ENCODE measurements around the gene VIM. TPM values are rescaled to one million over a fixed set of nuclear protein-coding genes. Genes with fewer than 3 reads are reported as not detected.

Gene VIM
- total RNA-seq, 1 experiment from 2014 or later: 7.2 TPM

GRCh38 chr10:17216217-17216900 is 11.7 kb upstream of the VIM start:
- H3K4me1 ChIP-seq (ENCODE audit: control insufficient read depth in 1 of 2, insufficient read depth in 2 of 2, low read length in 2 of 2): peaks cover 24 to 35% of the 10 kb centered on the region in 2 experiments
- H3K27ac ChIP-seq (ENCODE audit: low read depth, low read length): peak overlapping the region; percentile 46
- H3K4me3 ChIP-seq (replicated peaks in 1 of 2; ENCODE audit: low read depth in 1 of 2, low read length in 2 of 2): no peak overlapping the region
- H3K4me2 ChIP-seq (ENCODE audit: low read length): peak overlapping the region; percentile 51
- H3K9ac ChIP-seq (ENCODE audit: low read length): peak overlapping the region; percentile 17
- ChIA-PET POLR2A (interaction anchor here (1.2 kb wide), 1 partner anchor 15 kb away, joined by 3 read pairs; the partner anchor contains the start of gene TRDMT1), CTCF (interaction anchor here (1.2 to 1.3 kb wide), 2 partner anchors 14 kb away, joined by 4 to 7 read pairs; no protein-coding TSS in a partner anchor), RAD21 (ENCODE audit: low non-redundant PET in 1 of 2, low total read pairs in 2 of 2, uncharacterized antibody in 2 of 2, unreplicated experiment in 2 of 2) (interaction anchor here in 1 of 2 experiments (1.2 kb wide), 1 partner anchor 14 kb away, joined by 3 read pairs; no protein-coding TSS in a partner anchor)
- no peaks in the 10 kb centered on the region for H3K9me3 ChIP-seq (ENCODE audit: control insufficient read depth in 1 of 2, insufficient read depth in 1 of 2, low read depth in 1 of 2, low read length in 2 of 2)
- DNase-seq (ENCODE audit: low read depth, low spot score) (peak; percentile 93), ATAC-seq (peak; percentile 86)
- BruUV-seq (replicated peaks): no TSS peak
- H4K20me1 ChIP-seq (ENCODE audit: insufficient read depth): no peaks in the 10 kb centered on the region
- H3K27me3 ChIP-seq (ENCODE audit: insufficient read depth, low read length): no peaks in the 10 kb centered on the region
- H2AFZ ChIP-seq (ENCODE audit: low read depth, low read length, poor library complexity, severe bottlenecking): peak overlapping the region; percentile 95
- no peaks in the 10 kb centered on the region for H3K36me3 ChIP-seq (ENCODE audit: control insufficient read depth in 1 of 2, insufficient read depth in 2 of 2, low read length in 2 of 2)
- intact Hi-C loops (cut with micrococcal nuclease): no loop called here
- no peaks in the 10 kb centered on the region for H3K9me2 ChIP-seq (ENCODE audit: insufficient read depth)
- H3K79me2 ChIP-seq (ENCODE audit: insufficient read depth, low read length): no peaks in the 10 kb centered on the region
- TF ChIP-seq JUND (IDR thresholded peaks at IDR 0.05) (peak; percentile 88), ATF3 (IDR thresholded peaks at IDR 0.05) (no peak), ELF1 (IDR thresholded peaks at IDR 0.05; ENCODE audit: borderline replicate concordance, low read depth) (no peak), CEBPB (IDR thresholded peaks at IDR 0.05; ENCODE audit: low read depth) (peak; percentile 77), POLR2A (IDR thresholded peaks at IDR 0.05; ENCODE audit: borderline replicate concordance, extremely low read depth, insufficient read depth, insufficient read length) (no peak), EZH2phosphoT487 (IDR thresholded peaks at IDR 0.05; ENCODE audit: borderline replicate concordance) (no peak), POLR2AphosphoS5 (IDR thresholded peaks at IDR 0.05; ENCODE audit: low read depth, low read length) (peak; percentile 43; the same call in 1 of the 2 replicates), TCF7L2 (IDR thresholded peaks at IDR 0.05; ENCODE audit: borderline replicate concordance, extremely low read depth, insufficient read depth, insufficient read length) (peak; percentile 78), ZFX (IDR thresholded peaks at IDR 0.05) (0 out of 2 replicates have a peak, but pooled peaks have one; percentile 8), ZBTB33 (IDR thresholded peaks at IDR 0.05; ENCODE audit: extremely low read depth, insufficient replicate concordance, low read length) (no peak), YY1 (IDR thresholded peaks at IDR 0.05; ENCODE audit: extremely low read depth, insufficient replicate concordance, low read depth, low read length) (no peak), SRF (IDR thresholded peaks at IDR 0.05; ENCODE audit: low read depth) (no peak; the same call in 1 of the 2 replicates), RAD21 (IDR thresholded peaks at IDR 0.05; ENCODE audit: low read depth) (peak; percentile 16; the same call in 1 of the 2 replicates), FOSL1 (IDR thresholded peaks at IDR 0.05; ENCODE audit: low read depth) (peak; percentile 84), EGR1 (IDR thresholded peaks at IDR 0.05; ENCODE audit: low read depth) (no peak)
- TF ChIP-seq, protein P1, sequence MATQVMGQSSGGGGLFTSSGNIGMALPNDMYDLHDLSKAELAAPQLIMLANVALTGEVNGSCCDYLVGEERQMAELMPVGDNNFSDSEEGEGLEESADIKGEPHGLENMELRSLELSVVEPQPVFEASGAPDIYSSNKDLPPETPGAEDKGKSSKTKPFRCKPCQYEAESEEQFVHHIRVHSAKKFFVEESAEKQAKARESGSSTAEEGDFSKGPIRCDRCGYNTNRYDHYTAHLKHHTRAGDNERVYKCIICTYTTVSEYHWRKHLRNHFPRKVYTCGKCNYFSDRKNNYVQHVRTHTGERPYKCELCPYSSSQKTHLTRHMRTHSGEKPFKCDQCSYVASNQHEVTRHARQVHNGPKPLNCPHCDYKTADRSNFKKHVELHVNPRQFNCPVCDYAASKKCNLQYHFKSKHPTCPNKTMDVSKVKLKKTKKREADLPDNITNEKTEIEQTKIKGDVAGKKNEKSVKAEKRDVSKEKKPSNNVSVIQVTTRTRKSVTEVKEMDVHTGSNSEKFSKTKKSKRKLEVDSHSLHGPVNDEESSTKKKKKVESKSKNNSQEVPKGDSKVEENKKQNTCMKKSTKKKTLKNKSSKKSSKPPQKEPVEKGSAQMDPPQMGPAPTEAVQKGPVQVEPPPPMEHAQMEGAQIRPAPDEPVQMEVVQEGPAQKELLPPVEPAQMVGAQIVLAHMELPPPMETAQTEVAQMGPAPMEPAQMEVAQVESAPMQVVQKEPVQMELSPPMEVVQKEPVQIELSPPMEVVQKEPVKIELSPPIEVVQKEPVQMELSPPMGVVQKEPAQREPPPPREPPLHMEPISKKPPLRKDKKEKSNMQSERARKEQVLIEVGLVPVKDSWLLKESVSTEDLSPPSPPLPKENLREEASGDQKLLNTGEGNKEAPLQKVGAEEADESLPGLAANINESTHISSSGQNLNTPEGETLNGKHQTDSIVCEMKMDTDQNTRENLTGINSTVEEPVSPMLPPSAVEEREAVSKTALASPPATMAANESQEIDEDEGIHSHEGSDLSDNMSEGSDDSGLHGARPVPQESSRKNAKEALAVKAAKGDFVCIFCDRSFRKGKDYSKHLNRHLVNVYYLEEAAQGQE (IDR thresholded peaks at IDR 0.05; ENCODE audit: low read depth): no peak
- TF ChIP-seq, protein P2, sequence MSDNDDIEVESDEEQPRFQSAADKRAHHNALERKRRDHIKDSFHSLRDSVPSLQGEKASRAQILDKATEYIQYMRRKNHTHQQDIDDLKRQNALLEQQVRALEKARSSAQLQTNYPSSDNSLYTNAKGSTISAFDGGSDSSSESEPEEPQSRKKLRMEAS (IDR thresholded peaks at IDR 0.05): 0 out of 2 replicates have a peak, but pooled peaks have one; percentile 28
- TF ChIP-seq, protein P3, sequence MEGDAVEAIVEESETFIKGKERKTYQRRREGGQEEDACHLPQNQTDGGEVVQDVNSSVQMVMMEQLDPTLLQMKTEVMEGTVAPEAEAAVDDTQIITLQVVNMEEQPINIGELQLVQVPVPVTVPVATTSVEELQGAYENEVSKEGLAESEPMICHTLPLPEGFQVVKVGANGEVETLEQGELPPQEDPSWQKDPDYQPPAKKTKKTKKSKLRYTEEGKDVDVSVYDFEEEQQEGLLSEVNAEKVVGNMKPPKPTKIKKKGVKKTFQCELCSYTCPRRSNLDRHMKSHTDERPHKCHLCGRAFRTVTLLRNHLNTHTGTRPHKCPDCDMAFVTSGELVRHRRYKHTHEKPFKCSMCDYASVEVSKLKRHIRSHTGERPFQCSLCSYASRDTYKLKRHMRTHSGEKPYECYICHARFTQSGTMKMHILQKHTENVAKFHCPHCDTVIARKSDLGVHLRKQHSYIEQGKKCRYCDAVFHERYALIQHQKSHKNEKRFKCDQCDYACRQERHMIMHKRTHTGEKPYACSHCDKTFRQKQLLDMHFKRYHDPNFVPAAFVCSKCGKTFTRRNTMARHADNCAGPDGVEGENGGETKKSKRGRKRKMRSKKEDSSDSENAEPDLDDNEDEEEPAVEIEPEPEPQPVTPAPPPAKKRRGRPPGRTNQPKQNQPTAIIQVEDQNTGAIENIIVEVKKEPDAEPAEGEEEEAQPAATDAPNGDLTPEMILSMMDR (IDR thresholded peaks at IDR 0.05 in 2 of 3, conservative IDR thresholded peaks at IDR 0.05 in 1 of 3; ENCODE audit: borderline replicate concordance in 1 of 3, insufficient read depth in 1 of 3, low read depth in 2 of 3, low read length in 2 of 3): no peak

Measured in HCT116 (cell line).